Activated naive CD4-positive, alpha-beta T cell treated with anti-CD3 and anti-CD28 coated beads, Interleukin-2, amount 50 U/mL, for 16 hours (primary cell): Measurements from ENCODE around the gene ADAM23.

Experiments
- DNase-seq: peaks from one replicate; pipeline ENCODE4 v3.0.0-alpha.2; 2020

Gene ADAM23

GRCh38 chr2:206665251-206665650, 221.9 kb downstream of the ADAM23 start:
- DNase-seq = no peak
